ENCODE results near the gene GAS7. TPM values are rescaled to one million over a fixed set of nuclear protein-coding genes. Genes with fewer than 3 reads are reported as not detected.

GAS7 gene
- polyA plus RNA-seq, 2 donors, result 6.4 to 7.7 TPM

DNA sequence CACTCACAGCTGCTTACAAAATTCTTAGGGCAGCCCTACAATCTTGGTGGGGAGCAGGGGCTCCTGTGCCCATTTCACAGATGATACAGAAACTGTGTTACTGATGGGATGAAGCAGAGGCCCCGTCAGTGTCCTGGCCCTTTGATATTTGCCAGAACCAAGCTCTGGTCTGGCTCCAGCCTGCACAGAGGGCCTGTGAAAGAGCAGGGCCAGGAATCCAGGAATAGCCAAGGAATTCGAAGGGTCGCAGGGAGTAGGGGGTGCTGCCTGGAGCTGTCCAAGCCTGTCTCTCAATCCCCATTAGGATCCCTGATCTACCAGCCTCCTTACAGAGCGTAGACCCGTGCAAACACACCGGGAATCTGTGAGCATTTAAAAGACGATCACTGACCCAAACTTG lies 207.1 kb downstream of the GAS7 start:
- Histone ChIP-seq H3K9me3 (ENCODE audit: control insufficient read depth in 2 of 2, insufficient read depth in 1 of 2, low read depth in 1 of 2, low read length in 1 of 2) (no peaks in the 10 kb centered on the region), H3K4me3 (ENCODE audit: low read depth in 1 of 2, low read length in 2 of 2) (no peak overlapping the region), H3K4me1 (ENCODE audit: control insufficient read depth in 2 of 2, insufficient read depth in 2 of 2, low read length in 1 of 2) (no peaks in the 10 kb centered on the region), H3K27me3 (ENCODE audit: control insufficient read depth in 1 of 2, insufficient read depth in 2 of 2, low read length in 2 of 2) (no peaks in the 10 kb centered on the region), H3K27ac (ENCODE audit: low read depth in 2 of 2, low read length in 1 of 2) (no peak overlapping the region), H3K36me3 (ENCODE audit: control insufficient read depth in 2 of 2, insufficient read depth in 2 of 2, low read length in 1 of 2) (no peaks in the 10 kb centered on the region)
- WGBS, 2 donors, result 87 to 88% methylated on average over 7 of the region's 7 CpGs

DNA sequence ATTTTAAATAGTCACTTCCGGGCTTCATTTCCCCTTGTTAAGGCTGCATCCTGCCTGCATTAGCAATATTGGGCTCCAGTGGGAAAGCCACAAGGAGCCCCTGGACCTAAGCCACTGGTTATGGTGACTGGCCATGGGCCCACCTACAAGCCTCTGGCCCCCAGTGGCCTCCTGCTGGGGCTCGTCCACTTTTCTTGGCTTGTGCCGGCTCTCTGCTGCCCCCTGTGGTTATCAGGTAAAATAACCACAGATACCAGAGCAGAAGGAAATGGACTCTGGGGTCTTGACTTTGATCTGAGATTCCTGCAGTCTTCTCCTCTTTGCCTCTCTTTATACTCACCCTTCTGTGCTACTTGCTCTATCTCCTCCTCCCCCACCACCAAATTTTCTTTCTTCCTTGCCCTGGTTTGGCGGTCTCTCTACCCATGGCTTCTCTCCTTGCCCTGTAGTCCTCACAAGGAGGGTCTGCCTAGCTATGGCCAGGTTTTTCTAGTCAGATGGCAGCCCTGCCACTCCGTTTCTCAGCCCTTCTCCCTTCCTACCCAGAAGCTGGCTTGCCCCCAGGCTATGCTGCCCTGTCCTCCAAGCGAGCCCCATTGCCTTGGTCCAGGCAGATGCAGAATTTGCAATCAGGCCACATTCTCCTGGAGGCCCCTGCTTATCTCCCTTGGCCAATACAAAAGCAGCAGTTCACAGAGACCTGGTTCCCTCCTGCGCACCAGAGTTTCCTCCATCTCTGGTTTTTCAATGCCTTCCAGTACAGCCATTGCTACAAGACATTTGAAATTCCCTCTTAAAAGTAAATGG lies 210.4 kb downstream of the GAS7 start:
- H3K27me3 ChIP-seq (ENCODE audit: control insufficient read depth in 1 of 2, insufficient read depth in 2 of 2, low read length in 2 of 2), result no peaks in the 10 kb centered on the region
- H3K9me3 ChIP-seq (ENCODE audit: control insufficient read depth in 2 of 2, insufficient read depth in 1 of 2, low read depth in 1 of 2, low read length in 1 of 2), result no peaks in the 10 kb centered on the region
- 57 to 61% methylated on average over 7 of the region's 7 CpGs for WGBS, 2 donors
- H3K36me3 ChIP-seq (ENCODE audit: control insufficient read depth in 2 of 2, insufficient read depth in 2 of 2, low read length in 1 of 2), result no peaks in the 10 kb centered on the region
- no peak overlapping the region for H3K27ac ChIP-seq (ENCODE audit: low read depth in 2 of 2, low read length in 1 of 2)
- H3K4me1 ChIP-seq (ENCODE audit: control insufficient read depth in 2 of 2, insufficient read depth in 2 of 2, low read length in 1 of 2), result no peaks in the 10 kb centered on the region
- H3K4me3 ChIP-seq (ENCODE audit: low read depth in 1 of 2, low read length in 2 of 2), result no peak overlapping the region

DNA sequence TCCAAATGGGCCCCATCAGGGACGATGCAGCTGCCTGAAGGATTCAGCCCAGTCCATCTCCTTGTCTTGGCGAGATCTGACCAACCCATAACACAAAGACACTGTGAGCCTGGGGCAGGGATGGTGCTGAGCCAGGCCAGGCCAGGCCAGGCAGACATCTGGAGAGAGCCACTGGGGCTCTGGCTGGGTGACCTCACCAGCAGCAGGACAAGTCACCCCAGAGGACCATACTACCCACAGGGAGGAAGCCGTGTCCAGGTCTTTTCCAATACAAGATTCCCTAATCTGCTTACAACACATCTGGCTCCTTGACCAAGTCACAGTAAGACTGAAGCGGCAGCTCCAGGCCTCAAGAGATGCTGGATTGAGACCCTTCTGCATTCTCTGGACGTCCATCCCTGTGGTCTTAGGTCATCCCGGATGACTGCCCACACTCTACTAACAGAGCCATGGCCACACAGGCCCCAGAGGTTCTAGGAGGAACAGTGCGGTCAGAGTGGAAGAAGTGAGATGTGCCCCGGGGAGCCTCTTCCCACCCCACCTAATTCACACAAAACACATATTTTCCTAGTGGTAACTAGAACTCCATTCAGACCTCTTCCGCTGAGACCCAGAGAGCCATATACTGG lies 211.5 kb downstream of the GAS7 start:
- 77 to 83% methylated on average over 9 of the region's 9 CpGs for WGBS, 2 donors
- no peak overlapping the region for H3K27ac ChIP-seq (ENCODE audit: low read depth in 2 of 2, low read length in 1 of 2)

DNA sequence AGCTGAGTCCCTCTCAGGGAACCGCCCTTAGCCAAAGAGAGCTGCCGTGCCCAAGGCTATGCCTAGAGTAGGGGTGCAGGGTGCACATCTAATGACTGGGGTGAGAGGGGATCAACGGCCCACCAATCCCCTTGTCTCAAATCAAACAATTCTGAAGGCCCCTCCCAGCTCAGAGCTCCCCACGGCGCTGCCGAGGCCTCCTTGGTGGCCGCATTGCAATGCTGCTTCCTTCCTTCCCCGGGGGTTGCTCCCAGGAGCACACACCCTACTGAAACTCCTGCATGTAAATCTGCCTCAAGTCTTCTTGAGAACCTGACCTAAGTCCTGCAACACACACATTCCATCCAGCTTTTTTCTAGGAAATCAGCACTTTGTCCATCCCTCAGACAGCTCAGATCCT lies 212.8 kb downstream of the GAS7 start:
- 76 to 79% methylated on average over 8 of the region's 8 CpGs for WGBS, 2 donors
- no peak overlapping the region for H3K27ac ChIP-seq (ENCODE audit: low read depth in 2 of 2, low read length in 1 of 2)
- H3K27me3 ChIP-seq (ENCODE audit: control insufficient read depth in 1 of 2, insufficient read depth in 2 of 2, low read length in 2 of 2), result no peaks in the 10 kb centered on the region
- no peaks in the 10 kb centered on the region for H3K4me1 ChIP-seq (ENCODE audit: control insufficient read depth in 2 of 2, insufficient read depth in 2 of 2, low read length in 1 of 2)
- no peak overlapping the region for H3K4me3 ChIP-seq (ENCODE audit: low read depth in 1 of 2, low read length in 2 of 2)
- no peaks in the 10 kb centered on the region for H3K9me3 ChIP-seq (ENCODE audit: control insufficient read depth in 2 of 2, insufficient read depth in 1 of 2, low read depth in 1 of 2, low read length in 1 of 2)
- H3K36me3 ChIP-seq (ENCODE audit: control insufficient read depth in 2 of 2, insufficient read depth in 2 of 2, low read length in 1 of 2), result no peaks in the 10 kb centered on the region

More for the DNA sequence above, 211.5 kb downstream of the GAS7 start:
- Histone ChIP-seq H3K4me1 (ENCODE audit: control insufficient read depth in 2 of 2, insufficient read depth in 2 of 2, low read length in 1 of 2) (no peaks in the 10 kb centered on the region), H3K36me3 (ENCODE audit: control insufficient read depth in 2 of 2, insufficient read depth in 2 of 2, low read length in 1 of 2) (no peaks in the 10 kb centered on the region), H3K27me3 (ENCODE audit: control insufficient read depth in 1 of 2, insufficient read depth in 2 of 2, low read length in 2 of 2) (no peaks in the 10 kb centered on the region), H3K9me3 (ENCODE audit: control insufficient read depth in 2 of 2, insufficient read depth in 1 of 2, low read depth in 1 of 2, low read length in 1 of 2) (no peaks in the 10 kb centered on the region), H3K4me3 (ENCODE audit: low read depth in 1 of 2, low read length in 2 of 2) (no peak overlapping the region)

DNA sequence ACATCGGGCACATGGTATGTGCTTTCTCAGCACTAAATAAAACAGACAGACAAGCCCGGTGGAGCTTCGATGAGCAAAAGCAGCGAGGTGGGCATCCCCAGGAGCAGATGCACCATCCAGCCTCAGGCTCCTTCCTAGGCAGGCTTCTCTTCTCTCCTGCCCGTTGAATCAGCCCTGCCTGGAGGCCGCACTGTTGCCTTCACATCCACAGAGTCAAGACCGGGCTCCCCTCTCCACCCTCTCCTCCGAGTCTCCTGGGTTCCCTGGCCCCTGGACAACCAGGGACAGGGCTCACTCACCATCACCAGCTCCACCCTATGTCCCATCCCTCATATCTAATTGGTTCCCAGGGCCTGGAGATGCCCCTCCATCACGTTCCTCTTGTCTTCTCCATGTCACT lies 213.6 kb downstream of the GAS7 start:
- Histone ChIP-seq H3K4me1 (ENCODE audit: control insufficient read depth in 2 of 2, insufficient read depth in 2 of 2, low read length in 1 of 2) (no peaks in the 10 kb centered on the region), H3K4me3 (ENCODE audit: low read depth in 1 of 2, low read length in 2 of 2) (no peak overlapping the region), H3K36me3 (ENCODE audit: control insufficient read depth in 2 of 2, insufficient read depth in 2 of 2, low read length in 1 of 2) (no peaks in the 10 kb centered on the region), H3K27ac (ENCODE audit: low read depth in 2 of 2, low read length in 1 of 2) (no peak overlapping the region), H3K27me3 (ENCODE audit: control insufficient read depth in 1 of 2, insufficient read depth in 2 of 2, low read length in 2 of 2) (no peaks in the 10 kb centered on the region), H3K9me3 (ENCODE audit: control insufficient read depth in 2 of 2, insufficient read depth in 1 of 2, low read depth in 1 of 2, low read length in 1 of 2) (no peaks in the 10 kb centered on the region)
- 90 to 91% methylated on average over 9 of the region's 9 CpGs for WGBS, 2 donors

DNA sequence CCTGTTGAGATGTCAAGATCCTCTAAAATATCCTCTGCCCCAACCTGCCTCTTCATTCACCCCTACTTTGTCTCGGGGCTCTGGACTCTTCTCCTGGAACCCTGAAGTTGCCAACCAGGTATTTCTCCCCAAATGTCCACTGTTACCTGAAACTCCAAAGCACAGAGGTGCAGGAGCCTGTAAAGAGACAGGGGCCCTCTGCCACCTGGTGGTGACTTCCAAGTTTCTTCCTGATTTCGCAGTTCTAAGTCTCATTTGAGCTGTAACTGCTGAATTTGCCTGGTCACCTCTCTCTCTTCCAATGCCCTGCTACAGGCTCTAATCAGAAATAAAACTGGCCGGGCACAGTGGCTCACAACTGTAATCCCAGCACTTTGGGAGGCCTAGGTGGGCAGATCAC lies 216.2 kb downstream of the GAS7 start:
- H3K9me3 ChIP-seq (ENCODE audit: control insufficient read depth in 2 of 2, insufficient read depth in 1 of 2, low read depth in 1 of 2, low read length in 1 of 2), result no peaks in the 10 kb centered on the region
- no peaks in the 10 kb centered on the region for H3K36me3 ChIP-seq (ENCODE audit: control insufficient read depth in 2 of 2, insufficient read depth in 2 of 2, low read length in 1 of 2)
- no peaks in the 10 kb centered on the region for H3K27me3 ChIP-seq (ENCODE audit: control insufficient read depth in 1 of 2, insufficient read depth in 2 of 2, low read length in 2 of 2)
- H3K27ac ChIP-seq (ENCODE audit: low read depth in 2 of 2, low read length in 1 of 2), result no peak overlapping the region
- no peak overlapping the region for H3K4me3 ChIP-seq (ENCODE audit: low read depth in 1 of 2, low read length in 2 of 2)
- WGBS, 2 donors, result 64 to 80% methylated on average over 3 of the region's 3 CpGs
- H3K4me1 ChIP-seq (ENCODE audit: control insufficient read depth in 2 of 2, insufficient read depth in 2 of 2, low read length in 1 of 2), result no peaks in the 10 kb centered on the region

DNA sequence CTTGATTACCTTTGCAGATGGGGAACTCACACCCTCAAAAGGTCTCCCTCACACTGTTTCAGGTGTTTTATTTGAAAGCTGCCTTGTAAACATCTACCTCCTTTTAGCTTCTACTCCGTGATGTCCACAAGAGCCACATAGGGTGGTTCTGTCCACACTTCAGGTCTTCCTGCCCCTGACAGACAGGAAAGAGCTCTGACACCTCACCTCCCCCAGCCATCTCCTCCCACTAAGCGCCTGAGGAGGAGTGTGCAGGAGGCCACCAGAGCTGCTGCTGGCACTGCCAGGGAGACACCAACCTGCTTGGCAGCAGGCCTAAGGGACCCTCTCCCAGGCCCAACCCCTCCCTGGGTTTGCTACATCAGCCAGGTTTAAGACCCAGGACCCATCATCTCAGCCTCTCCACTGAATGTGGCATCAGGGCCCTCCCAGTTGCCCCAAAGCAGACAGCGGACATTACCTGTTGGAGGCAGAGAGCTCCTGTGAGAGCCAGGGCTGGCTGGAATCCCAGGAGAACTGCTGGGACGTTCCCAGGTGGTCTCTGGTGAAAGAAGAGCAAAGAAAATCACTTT lies 217.0 kb downstream of the GAS7 start:
- Histone ChIP-seq H3K4me3 (ENCODE audit: low read depth in 1 of 2, low read length in 2 of 2) (no peak overlapping the region), H3K9me3 (ENCODE audit: control insufficient read depth in 2 of 2, insufficient read depth in 1 of 2, low read depth in 1 of 2, low read length in 1 of 2) (no peaks in the 10 kb centered on the region), H3K27me3 (ENCODE audit: control insufficient read depth in 1 of 2, insufficient read depth in 2 of 2, low read length in 2 of 2) (no peaks in the 10 kb centered on the region), H3K27ac (ENCODE audit: low read depth in 2 of 2, low read length in 1 of 2) (no peak overlapping the region), H3K36me3 (ENCODE audit: control insufficient read depth in 2 of 2, insufficient read depth in 2 of 2, low read length in 1 of 2) (no peaks in the 10 kb centered on the region), H3K4me1 (ENCODE audit: control insufficient read depth in 2 of 2, insufficient read depth in 2 of 2, low read length in 1 of 2) (no peaks in the 10 kb centered on the region)
- 71 to 84% methylated on average over 4 of the region's 4 CpGs for WGBS, 2 donors

DNA sequence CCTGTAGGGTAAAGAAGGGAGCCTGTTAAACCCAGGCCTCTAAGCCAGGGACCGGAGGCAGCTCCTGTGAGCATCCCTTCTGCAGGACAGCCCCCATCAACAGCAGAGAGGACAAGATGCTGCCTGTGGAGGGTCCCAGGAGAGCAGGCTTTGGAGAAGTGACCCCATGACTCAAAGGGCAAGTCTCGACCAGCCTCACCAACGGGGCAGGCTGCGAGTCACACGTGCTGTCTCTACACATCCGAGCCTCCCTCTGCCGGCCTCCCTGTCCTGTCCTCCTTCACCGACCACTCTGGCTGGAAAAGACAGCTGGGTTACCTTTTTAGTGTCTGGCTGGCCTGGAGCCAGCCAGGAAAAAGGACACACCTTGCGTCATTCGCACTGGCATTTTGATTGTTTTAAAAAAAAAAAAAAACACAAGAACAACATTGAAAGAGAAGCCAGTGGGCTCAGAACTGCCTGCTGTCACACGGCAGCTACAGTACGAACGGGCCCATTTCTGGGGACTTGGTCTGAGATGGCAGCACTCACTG lies 218.9 kb downstream of the GAS7 start:
- no peaks in the 10 kb centered on the region for H3K36me3 ChIP-seq (ENCODE audit: control insufficient read depth in 2 of 2, insufficient read depth in 2 of 2, low read length in 1 of 2)
- no peak overlapping the region for H3K27ac ChIP-seq (ENCODE audit: low read depth in 2 of 2, low read length in 1 of 2)
- WGBS, 2 donors, result 52 to 72% methylated on average over 13 of the region's 13 CpGs
- no peaks in the 10 kb centered on the region for H3K27me3 ChIP-seq (ENCODE audit: control insufficient read depth in 1 of 2, insufficient read depth in 2 of 2, low read length in 2 of 2)
- no peak overlapping the region for H3K4me3 ChIP-seq (ENCODE audit: low read depth in 1 of 2, low read length in 2 of 2)
- no peaks in the 10 kb centered on the region for H3K9me3 ChIP-seq (ENCODE audit: control insufficient read depth in 2 of 2, insufficient read depth in 1 of 2, low read depth in 1 of 2, low read length in 1 of 2)
- H3K4me1 ChIP-seq (ENCODE audit: control insufficient read depth in 2 of 2, insufficient read depth in 2 of 2, low read length in 1 of 2), result no peaks in the 10 kb centered on the region

DNA sequence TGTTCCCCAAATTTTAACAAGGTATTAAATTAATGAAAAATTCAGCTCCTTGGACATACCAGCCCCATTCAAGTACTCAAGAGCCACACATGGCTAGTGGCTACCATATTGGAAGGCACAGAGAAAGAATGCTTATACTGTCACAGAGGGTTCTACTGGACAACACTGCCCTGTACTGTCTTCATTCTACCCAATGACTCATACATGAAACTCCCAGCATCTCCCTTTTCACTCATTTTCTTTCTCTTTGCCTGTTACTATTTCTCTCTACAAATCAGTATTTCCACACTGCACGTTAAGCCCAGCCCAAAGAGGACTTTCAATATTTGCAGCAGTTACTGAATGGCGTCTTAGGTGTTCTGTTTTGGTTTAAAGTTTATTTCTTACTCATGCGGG lies 221.2 kb downstream of the GAS7 start:
- no peak overlapping the region for H3K27ac ChIP-seq (ENCODE audit: low read depth in 2 of 2, low read length in 1 of 2)
- H3K9me3 ChIP-seq (ENCODE audit: control insufficient read depth in 2 of 2, insufficient read depth in 1 of 2, low read depth in 1 of 2, low read length in 1 of 2), result no peaks in the 10 kb centered on the region
- H3K36me3 ChIP-seq (ENCODE audit: control insufficient read depth in 2 of 2, insufficient read depth in 2 of 2, low read length in 1 of 2), result no peaks in the 10 kb centered on the region
- H3K4me1 ChIP-seq (ENCODE audit: control insufficient read depth in 2 of 2, insufficient read depth in 2 of 2, low read length in 1 of 2), result no peaks in the 10 kb centered on the region
- H3K4me3 ChIP-seq (ENCODE audit: low read depth in 1 of 2, low read length in 2 of 2), result no peak overlapping the region
- WGBS, 2 donors, result 65 to 67% methylated on average over 3 of the region's 3 CpGs
- no peaks in the 10 kb centered on the region for H3K27me3 ChIP-seq (ENCODE audit: control insufficient read depth in 1 of 2, insufficient read depth in 2 of 2, low read length in 2 of 2)

All from esophagus (tissue), 2 donors.